Fibroblast of villous mesenchyme (primary cell): ENCODE results near the gene HCLS1. TPM values are rescaled to one million over a fixed set of nuclear protein-coding genes. Genes with fewer than 3 reads are reported as not detected.

Source experiments
- DNase-seq: peaks from one replicate; pipeline ENCODE4 v3.0.0-alpha.2; 2010; ENCODE audit warnings: low read depth
- H3K4me3 ChIP-seq: 2 replicates; pipeline ENCODE4 v1.5.1; 2011; ENCODE audit warnings: low read depth, mild to moderate bottlenecking, low read length
- CTCF ChIP-seq: IDR thresholded peaks from 2 replicates; pipeline ENCODE4 v1.5.1; 2012; ENCODE audit warnings: low read depth, mild to moderate bottlenecking, low read length; ENCODE audit not compliant: insufficient read depth
- total RNA-seq: library from RNA; depleted of rRNA; stranded (reverse); fragments of >200 nt; gene quantifications from 2 replicates; pipeline ENCODE4 v1.2.3, GENCODE V29; 2012

The HCLS1 gene
- total RNA-seq, 1 donor: 0.86 TPM

GRCh38 chr3:121645054-121645453 lies 15.6 kb downstream of the HCLS1 start:
- H3K4me3 ChIP-seq: no peak overlapping the region
- DNase-seq: no peak
- no peak for TF ChIP-seq CTCF

- no peak overlapping the region for H3K4me3 ChIP-seq
- no peak for TF ChIP-seq CTCF
- DNase-seq: no peak
Observed at GRCh38 chr3:121642601-121643314, 17.9 kb downstream of the HCLS1 start.

- DNase-seq: no peak
- TF ChIP-seq CTCF: no peak
- no peak overlapping the region for H3K4me3 ChIP-seq
Observed at GRCh38 chr3:121641127-121641526, 19.6 kb downstream of the HCLS1 start.

GRCh38 chr3:121637922-121638321 lies 22.8 kb downstream of the HCLS1 start:
- H3K4me3 ChIP-seq: no peak overlapping the region
- no peak for DNase-seq
- no peak for TF ChIP-seq CTCF

- no peak overlapping the region for H3K4me3 ChIP-seq
- TF ChIP-seq CTCF: no peak
- DNase-seq: no peak
Observed at GRCh38 chr3:121630355-121630754, 30.3 kb downstream of the HCLS1 start.

- no peak for DNase-seq
- no peak for TF ChIP-seq CTCF
- no peak overlapping the region for H3K4me3 ChIP-seq
Observed at GRCh38 chr3:121629601-121630000, 31.1 kb downstream of the HCLS1 start.

GRCh38 chr3:121627622-121628021 lies 33.1 kb downstream of the HCLS1 start:
- no peak for TF ChIP-seq CTCF
- no peak for DNase-seq
- H3K4me3 ChIP-seq: no peak overlapping the region
